Gastroesophageal sphincter (tissue), 3 donors: ENCODE measurements around the gene UBXN6.

Experiments used
- CTCF ChIP-seq, 4 experiments: fragments of 200-600 bp in 2 of 4; fragments of 450-650 bp in 2 of 4; sonication (generic) in 1 of 4; IDR thresholded peaks; one replicate each; pipeline ENCODE4 v1.5.1; 2017 to 2019; ENCODE audit warnings: antibody characterized with exemption in 4 of 4, mild to moderate bottlenecking in 2 of 4, moderate library complexity in 2 of 4
- EP300 ChIP-seq: sonication (generic); formaldehyde crosslinking; IDR thresholded peaks from one replicate; pipeline ENCODE4 v1.6.1; 2017; ENCODE audit warnings: antibody characterized with exemption, mild to moderate bottlenecking
- POLR2A ChIP-seq, 2 donors: fragments of 450-650 bp; IDR thresholded peaks; one replicate each; pipeline ENCODE4 v1.6.1; 2017; ENCODE audit warnings: antibody characterized with exemption in 2 of 2, mild to moderate bottlenecking in 2 of 2, moderate library complexity in 1 of 2
- POLR2AphosphoS5 ChIP-seq: sonication (generic); formaldehyde crosslinking; IDR thresholded peaks from one replicate; pipeline ENCODE4 v1.6.1; 2017; ENCODE audit warnings: antibody characterized with exemption

- no peak for TF ChIP-seq POLR2A (IDR thresholded peaks at IDR 0.05)
- TF ChIP-seq CTCF (IDR thresholded peaks at IDR 0.05): no peak
- TF ChIP-seq EP300: no peak
- TF ChIP-seq POLR2AphosphoS5: no peak
These were observed 25.6 kb downstream of the UBXN6 start for GRCh38 chr19:4431808-4432674.
